MM.1S (cell line): ENCODE data around the gene PTPRO.

Experiments
- CTCF ChIP-seq: fragments of 300-600 bp; sonication (generic); IDR thresholded peaks from 2 replicates; pipeline ENCODE4 v1.5.1; 2016; ENCODE audit warnings: antibody characterized with exemption, low read length, mixed read lengths
- EZH2 ChIP-seq: fragments of 300-600 bp; sonication (generic); optimal IDR thresholded peaks from 2 replicates; pipeline ENCODE3; 2017; ENCODE audit warnings: low read depth, mild to moderate bottlenecking, antibody characterized with exemption, low read length, mixed read lengths

DNA sequence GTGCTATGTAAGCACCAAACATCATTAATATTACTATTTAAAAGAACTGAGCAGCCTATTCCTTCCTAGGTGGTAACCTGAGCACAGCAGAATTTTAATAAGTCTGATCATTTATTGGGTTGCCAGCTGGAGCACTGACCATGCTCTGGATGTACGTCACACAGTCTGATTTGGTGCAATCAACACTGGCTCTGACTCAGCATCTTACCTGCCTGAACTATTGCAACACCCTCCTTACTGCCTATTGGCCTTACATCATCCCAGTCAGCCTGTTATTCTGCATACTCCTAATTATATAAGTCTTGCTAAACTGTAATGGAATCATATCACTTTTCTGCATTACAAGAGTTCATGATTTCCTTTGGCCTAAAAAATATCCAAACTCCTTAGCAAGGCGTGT, 149.7 kb downstream of the PTPRO start:
- TF ChIP-seq EZH2 (no peak), CTCF (no peak)
